VCaP (cell line): ENCODE results near the gene APBA1.
A peak's percentile ranks its signal among the peaks of the same experiment; 100 is the strongest.
"Not testable (repeated sequence)": the region's sequence is repeated elsewhere in the genome, so short reads cannot be mapped to it uniquely, and the experiment has no call there.

Experiments
- H3K27ac ChIP-seq: fragments of 450-650 bp; 2 replicates; pipeline ENCODE4 v1.5.1; 2017
- CTCF ChIP-seq: fragments of 450-650 bp; conservative IDR thresholded peaks from 2 replicates; pipeline ENCODE4 v1.5.1; 2017; ENCODE audit warnings: mild to moderate bottlenecking, moderate library complexity

Gene APBA1

DNA sequence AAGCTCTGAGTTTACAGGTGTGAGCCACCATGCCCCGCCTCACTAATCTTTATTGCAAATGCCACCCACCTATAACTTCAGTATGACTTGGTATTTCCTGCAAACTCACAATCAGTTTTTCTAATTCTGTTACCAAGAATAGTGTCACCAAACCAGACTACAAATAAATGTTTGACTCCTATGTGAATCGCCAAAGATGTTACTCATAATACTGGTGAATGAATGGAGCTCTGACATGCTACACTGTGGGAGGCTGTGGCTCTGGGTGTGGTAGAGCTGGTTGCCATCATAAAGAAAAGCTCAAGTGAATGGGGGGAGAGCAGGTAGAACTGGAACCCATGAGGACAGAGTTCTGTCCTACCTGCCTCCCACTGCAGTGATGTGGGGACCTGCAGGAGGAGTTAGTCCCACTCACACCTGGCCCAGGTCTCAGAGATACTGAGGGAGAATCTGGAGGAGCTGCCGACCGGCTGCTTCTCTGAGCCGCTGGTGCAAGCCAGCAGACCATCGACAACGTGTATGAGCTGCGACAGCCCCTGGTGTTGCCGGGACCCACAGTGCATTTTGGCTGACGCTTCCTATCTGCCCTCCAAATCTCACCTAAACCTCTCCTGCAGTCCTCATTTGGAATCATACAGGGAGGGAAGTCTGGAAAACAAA lies 251.4 kb downstream of the APBA1 start:
- TF ChIP-seq CTCF: no peak
- no peak overlapping the region for H3K27ac ChIP-seq

GRCh38 chr9:69412741-69413150 lies 259.4 kb downstream of the APBA1 start:
- TF ChIP-seq CTCF: peak; percentile 73
- H3K27ac ChIP-seq: no peak overlapping the region

GRCh38 chr9:69411931-69412740 lies 260.0 kb downstream of the APBA1 start:
- no peak for TF ChIP-seq CTCF
- no peak overlapping the region for H3K27ac ChIP-seq

GRCh38 chr9:69411246-69411645 lies 260.9 kb downstream of the APBA1 start:
- H3K27ac ChIP-seq: no peak overlapping the region
- no peak for TF ChIP-seq CTCF

GRCh38 chr9:69409936-69410335 lies 262.2 kb downstream of the APBA1 start:
- H3K27ac ChIP-seq: not testable (repeated sequence)

DNA sequence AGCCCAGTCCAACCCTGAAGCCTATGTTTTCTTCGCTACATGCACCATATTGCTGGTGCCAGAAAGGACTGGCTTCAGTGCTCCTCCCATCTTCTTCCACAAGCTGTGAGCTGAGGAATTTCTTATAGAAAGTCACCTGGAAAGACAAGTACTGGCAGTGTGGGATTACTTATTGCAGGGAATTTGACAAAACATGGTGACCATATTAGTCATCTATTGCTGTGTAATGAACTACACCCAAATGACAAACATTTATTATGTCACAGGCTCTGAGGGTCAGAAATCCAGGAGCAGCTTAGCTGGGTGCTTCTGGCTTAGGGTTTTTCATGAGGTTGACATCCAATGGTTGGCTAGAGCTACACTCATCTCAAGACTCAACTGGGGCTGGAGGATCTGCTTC lies 271.7 kb downstream of the APBA1 start:
- TF ChIP-seq CTCF: no peak
- no peak overlapping the region for H3K27ac ChIP-seq

DNA sequence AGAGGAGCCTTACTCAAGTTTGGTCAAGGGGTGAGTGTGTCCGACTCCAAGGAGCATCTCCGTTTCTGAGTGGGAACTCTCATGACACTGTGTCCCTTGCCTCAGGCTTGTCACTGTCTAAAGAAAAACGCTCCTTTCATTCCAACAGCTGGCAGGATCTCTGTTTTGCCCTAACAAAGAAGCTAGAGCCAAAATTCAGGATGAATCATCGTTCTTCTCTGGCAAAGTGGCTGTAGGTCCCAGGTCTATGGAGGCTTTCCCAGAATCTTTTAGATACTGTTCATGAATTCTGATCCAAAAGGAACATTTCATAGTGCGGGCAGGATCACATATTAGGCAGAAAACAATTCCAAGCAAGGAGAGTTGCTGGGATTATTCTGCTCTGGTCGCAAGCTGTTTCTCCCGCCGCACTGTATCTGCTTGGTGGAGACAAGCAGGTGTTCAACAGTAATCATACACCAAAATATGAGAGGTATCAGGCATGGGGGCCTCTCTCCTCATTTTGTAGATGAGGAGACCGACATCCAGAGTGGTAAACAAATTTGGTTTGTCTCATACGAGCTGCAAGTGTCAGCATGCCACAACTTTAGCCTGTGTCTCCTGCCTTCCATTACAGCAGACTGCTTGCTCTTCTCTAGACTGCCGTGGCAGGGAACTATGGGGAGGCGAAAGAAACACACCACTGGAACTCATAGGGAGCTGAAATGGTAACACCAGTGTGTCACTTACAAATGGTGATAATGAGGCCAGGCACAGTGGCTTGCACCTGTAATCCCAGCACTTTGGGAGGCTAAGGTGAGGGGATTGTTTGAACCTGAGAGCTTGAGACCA lies 274.6 kb downstream of the APBA1 start:
- no peak overlapping the region for H3K27ac ChIP-seq
- no peak for TF ChIP-seq CTCF
